Measurements from ENCODE around the gene SGCE. TPM values are rescaled to one million over a fixed set of nuclear protein-coding genes. Genes with fewer than 3 reads are reported as not detected.

SGCE gene
- total RNA-seq, 5 donors from 2014 or later (not counting 1 experiment from before 2014, with no cell fraction given): 0.58 to 2.2 (median 1.9) TPM

GRCh38 chr7:94618126-94618525 is 37.8 kb downstream of the SGCE start:
- H3K9me3 ChIP-seq: no peaks in the 10 kb centered on the region
- Mint-ChIP-seq H3K27me3 (peaks cover 0 to 5% of the 10 kb centered on the region in 2 donors), H3K27ac (no peak overlapping the region), H3K36me3 (no peaks in the 10 kb centered on the region), H3K9me3 (no peaks in the 10 kb centered on the region), H3K4me1 (peaks cover 0 to 8% (median 3%) of the 10 kb centered on the region in 3 donors), H3K4me3 (no peak overlapping the region)
- no peak for DNase-seq
- CTCF ChIA-PET: no interaction called here
- no CpG with 5 or more reads among the region's 1 CpG for WGBS (ENCODE audit: insufficient coverage)
- no peak for ATAC-seq (replicated peaks in 1 of 4)
- H3K27me3 ChIP-seq (replicated peaks in 1 of 2; ENCODE audit: control insufficient read depth in 2 of 2, extremely low read depth in 1 of 2, insufficient read depth in 2 of 2, low read length in 1 of 2): peaks cover 0 to 3% of the 10 kb centered on the region in 2 experiments
- H3K4me1 ChIP-seq (ENCODE audit: control insufficient read depth in 1 of 2, extremely low read depth in 1 of 2, insufficient read depth in 2 of 2, low read length in 2 of 2): no peaks in the 10 kb centered on the region
- no peak overlapping the region for H3K27ac ChIP-seq (ENCODE audit: low read length)
- POLR2A ChIA-PET: no interaction called here
- no peaks in the 10 kb centered on the region for H3K36me3 ChIP-seq (ENCODE audit: control insufficient read depth in 2 of 2, extremely low read depth in 1 of 2, insufficient read depth in 1 of 2, low read length in 1 of 2)
- no peak overlapping the region for H3K4me3 ChIP-seq (ENCODE audit: control insufficient read depth in 1 of 2, extremely low read depth in 1 of 2, low read length in 1 of 2)

GRCh38 chr7:94616855-94617254 is 39.1 kb downstream of the SGCE start:
- Histone ChIP-seq H3K36me3 (ENCODE audit: control insufficient read depth in 2 of 2, extremely low read depth in 1 of 2, insufficient read depth in 1 of 2, low read length in 1 of 2) (no peaks in the 10 kb centered on the region), H3K4me3 (ENCODE audit: control insufficient read depth in 1 of 2, extremely low read depth in 1 of 2, low read length in 1 of 2) (no peak overlapping the region), H3K27ac (ENCODE audit: low read length) (no peak overlapping the region), H3K27me3 (replicated peaks in 1 of 2; ENCODE audit: control insufficient read depth in 2 of 2, extremely low read depth in 1 of 2, insufficient read depth in 2 of 2, low read length in 1 of 2) (peaks cover 0 to 3% of the 10 kb centered on the region in 2 experiments), H3K4me1 (ENCODE audit: control insufficient read depth in 1 of 2, extremely low read depth in 1 of 2, insufficient read depth in 2 of 2, low read length in 2 of 2) (no peaks in the 10 kb centered on the region), H3K9me3 (no peaks in the 10 kb centered on the region)
- Mint-ChIP-seq H3K9me3 (no peaks in the 10 kb centered on the region), H3K27me3 (peaks cover 0 to 5% of the 10 kb centered on the region in 2 donors), H3K27ac (no peak overlapping the region), H3K4me1 (peaks cover 0 to 8% (median 3%) of the 10 kb centered on the region in 3 donors), H3K36me3 (no peaks in the 10 kb centered on the region), H3K4me3 (no peak overlapping the region)
- POLR2A ChIA-PET: no interaction called here
- ATAC-seq (replicated peaks in 1 of 4) (no peak), DNase-seq (no peak)
- no CpG with 5 or more reads among the region's 3 CpGs for WGBS (ENCODE audit: insufficient coverage)
- CTCF ChIA-PET: no interaction called here

DNA sequence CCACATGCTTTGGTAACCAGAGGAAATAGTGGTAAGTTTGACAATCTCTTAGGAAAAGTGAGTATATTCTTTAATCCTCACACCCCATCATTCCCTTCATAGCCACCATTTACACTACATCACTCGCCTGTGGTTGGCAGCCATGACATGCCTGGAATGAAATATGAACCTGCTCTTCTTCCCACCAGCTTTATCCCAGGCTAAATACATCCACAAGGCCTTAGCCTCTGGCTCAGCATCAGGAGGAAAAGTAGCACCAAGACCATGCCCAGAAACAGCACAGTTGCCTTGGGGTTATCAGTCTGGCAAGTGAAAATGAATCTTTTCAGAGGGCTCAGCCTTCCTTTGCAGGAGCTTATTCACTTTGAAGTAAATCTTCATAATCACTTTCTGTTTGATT is 40.3 kb downstream of the SGCE start:
- Mint-ChIP-seq H3K27me3 (peaks cover 0 to 5% of the 10 kb centered on the region in 2 donors), H3K9me3 (no peaks in the 10 kb centered on the region), H3K27ac (no peak overlapping the region), H3K4me3 (no peak overlapping the region), H3K4me1 (peaks cover 0 to 2% (median under 1%) of the 10 kb centered on the region in 3 donors), H3K36me3 (no peaks in the 10 kb centered on the region)
- H3K27me3 ChIP-seq (replicated peaks in 1 of 2; ENCODE audit: control insufficient read depth in 2 of 2, extremely low read depth in 1 of 2, insufficient read depth in 2 of 2, low read length in 1 of 2): peaks cover 0 to 3% of the 10 kb centered on the region in 2 experiments
- no peaks in the 10 kb centered on the region for H3K4me1 ChIP-seq (ENCODE audit: control insufficient read depth in 1 of 2, extremely low read depth in 1 of 2, insufficient read depth in 2 of 2, low read length in 2 of 2)
- ATAC-seq (replicated peaks in 1 of 4) (no peak), DNase-seq (no peak)
- no peak overlapping the region for H3K4me3 ChIP-seq (ENCODE audit: control insufficient read depth in 1 of 2, extremely low read depth in 1 of 2, low read length in 1 of 2)
- no peaks in the 10 kb centered on the region for H3K9me3 ChIP-seq
- no peak overlapping the region for H3K27ac ChIP-seq (ENCODE audit: low read length)
- no peaks in the 10 kb centered on the region for H3K36me3 ChIP-seq (ENCODE audit: control insufficient read depth in 2 of 2, extremely low read depth in 1 of 2, insufficient read depth in 1 of 2, low read length in 1 of 2)
- ChIA-PET POLR2A (no interaction called here), CTCF (no interaction called here)
- no CpG with 5 or more reads among the region's 1 CpG for WGBS (ENCODE audit: insufficient coverage)

- H3K4me1 Mint-ChIP-seq: no peaks in the 10 kb centered on the region
- H3K9me3 Mint-ChIP-seq: peaks cover 0 to 15% (median 5%) of the 10 kb centered on the region in 3 donors
- ChIA-PET CTCF (no interaction called here), POLR2A (no interaction called here)
- Histone ChIP-seq H3K4me1 (ENCODE audit: control insufficient read depth in 1 of 2, extremely low read depth in 1 of 2, insufficient read depth in 2 of 2, low read length in 2 of 2) (no peaks in the 10 kb centered on the region), H3K27ac (ENCODE audit: low read length) (no peak overlapping the region), H3K36me3 (ENCODE audit: control insufficient read depth in 2 of 2, extremely low read depth in 1 of 2, insufficient read depth in 1 of 2, low read length in 1 of 2) (no peaks in the 10 kb centered on the region), H3K9me3 (no peaks in the 10 kb centered on the region), H3K27me3 (replicated peaks in 1 of 2; ENCODE audit: control insufficient read depth in 2 of 2, extremely low read depth in 1 of 2, insufficient read depth in 2 of 2, low read length in 1 of 2) (peaks cover 0 to 3% of the 10 kb centered on the region in 2 experiments), H3K4me3 (ENCODE audit: control insufficient read depth in 1 of 2, extremely low read depth in 1 of 2, low read length in 1 of 2) (no peak overlapping the region)
- no peak overlapping the region for H3K27ac Mint-ChIP-seq
- peaks cover 0 to 8% of the 10 kb centered on the region in 2 donors for H3K27me3 Mint-ChIP-seq
- no peaks in the 10 kb centered on the region for H3K36me3 Mint-ChIP-seq
- ATAC-seq (replicated peaks in 1 of 4) (no peak), DNase-seq (no peak)
- no peak overlapping the region for H3K4me3 Mint-ChIP-seq
These were observed 43.3 kb downstream of the SGCE start for GRCh38 chr7:94612661-94613060.

- Histone ChIP-seq H3K9me3 (no peaks in the 10 kb centered on the region), H3K4me3 (ENCODE audit: control insufficient read depth in 1 of 2, extremely low read depth in 1 of 2, low read length in 1 of 2) (no peak overlapping the region), H3K27ac (ENCODE audit: low read length) (no peak overlapping the region), H3K36me3 (ENCODE audit: control insufficient read depth in 2 of 2, extremely low read depth in 1 of 2, insufficient read depth in 1 of 2, low read length in 1 of 2) (no peaks in the 10 kb centered on the region), H3K27me3 (replicated peaks in 1 of 2; ENCODE audit: control insufficient read depth in 2 of 2, extremely low read depth in 1 of 2, insufficient read depth in 2 of 2, low read length in 1 of 2) (peaks cover 0 to 3% of the 10 kb centered on the region in 2 experiments), H3K4me1 (ENCODE audit: control insufficient read depth in 1 of 2, extremely low read depth in 1 of 2, insufficient read depth in 2 of 2, low read length in 2 of 2) (no peaks in the 10 kb centered on the region)
- Mint-ChIP-seq H3K4me3 (no peak overlapping the region), H3K4me1 (no peaks in the 10 kb centered on the region), H3K27me3 (peaks cover 0 to 8% of the 10 kb centered on the region in 2 donors), H3K27ac (no peak overlapping the region), H3K36me3 (peaks cover under 1% of the 10 kb centered on the region), H3K9me3 (peaks cover under 1 to 18% (median 5%) of the 10 kb centered on the region in 3 donors)
- ChIA-PET CTCF (no interaction called here), POLR2A (no interaction called here)
- DNase-seq (no peak), ATAC-seq (replicated peaks in 1 of 4) (no peak)
- WGBS (ENCODE audit: insufficient coverage): no CpG with 5 or more reads among the region's 1 CpG
These were observed 43.7 kb downstream of the SGCE start for GRCh38 chr7:94612253-94612652.

- H3K27ac ChIP-seq (ENCODE audit: low read length): no peak overlapping the region
- ATAC-seq (replicated peaks in 1 of 4) (no peak), DNase-seq (no peak)
- H3K4me3 ChIP-seq (ENCODE audit: control insufficient read depth in 1 of 2, extremely low read depth in 1 of 2, low read length in 1 of 2): no peak overlapping the region
- CTCF ChIA-PET: no interaction called here
- Mint-ChIP-seq H3K9me3 (peaks cover 8 to 31% (median 9%) of the 10 kb centered on the region in 3 donors), H3K27ac (no peak overlapping the region), H3K36me3 (peaks cover 4% of the 10 kb centered on the region), H3K27me3 (peaks cover 2 to 8% of the 10 kb centered on the region in 2 donors), H3K4me3 (no peak overlapping the region), H3K4me1 (no peaks in the 10 kb centered on the region)
- no peaks in the 10 kb centered on the region for H3K9me3 ChIP-seq
- POLR2A ChIA-PET: no interaction called here
- no peaks in the 10 kb centered on the region for H3K36me3 ChIP-seq (ENCODE audit: control insufficient read depth in 2 of 2, extremely low read depth in 1 of 2, insufficient read depth in 1 of 2, low read length in 1 of 2)
- no peaks in the 10 kb centered on the region for H3K27me3 ChIP-seq (replicated peaks in 1 of 2; ENCODE audit: control insufficient read depth in 2 of 2, extremely low read depth in 1 of 2, insufficient read depth in 2 of 2, low read length in 1 of 2)
- no CpG with 5 or more reads among the region's 2 CpGs for WGBS (ENCODE audit: insufficient coverage)
- no peaks in the 10 kb centered on the region for H3K4me1 ChIP-seq (ENCODE audit: control insufficient read depth in 1 of 2, extremely low read depth in 1 of 2, insufficient read depth in 2 of 2, low read length in 2 of 2)
These were observed 46.4 kb downstream of the SGCE start for GRCh38 chr7:94609561-94609960.

GRCh38 chr7:94605031-94605430 is 50.9 kb downstream of the SGCE start:
- no peak overlapping the region for H3K4me3 ChIP-seq (ENCODE audit: control insufficient read depth in 1 of 2, extremely low read depth in 1 of 2, low read length in 1 of 2)
- peaks cover 9% of the 10 kb centered on the region for H3K36me3 Mint-ChIP-seq
- H3K27me3 Mint-ChIP-seq: peaks cover 2 to 3% of the 10 kb centered on the region in 2 donors
- H3K4me1 Mint-ChIP-seq: no peaks in the 10 kb centered on the region
- CTCF ChIA-PET: no interaction called here
- H3K36me3 ChIP-seq (ENCODE audit: control insufficient read depth in 2 of 2, extremely low read depth in 1 of 2, insufficient read depth in 1 of 2, low read length in 1 of 2): no peaks in the 10 kb centered on the region
- peaks cover 7 to 27% (median 9%) of the 10 kb centered on the region in 3 donors for H3K9me3 Mint-ChIP-seq
- no peaks in the 10 kb centered on the region for H3K9me3 ChIP-seq
- H3K27ac ChIP-seq (ENCODE audit: low read length): no peak overlapping the region
- ATAC-seq (replicated peaks in 1 of 4) (no peak), DNase-seq (no peak)
- H3K4me1 ChIP-seq (ENCODE audit: control insufficient read depth in 1 of 2, extremely low read depth in 1 of 2, insufficient read depth in 2 of 2, low read length in 2 of 2): no peaks in the 10 kb centered on the region
- H3K27me3 ChIP-seq (replicated peaks in 1 of 2; ENCODE audit: control insufficient read depth in 2 of 2, extremely low read depth in 1 of 2, insufficient read depth in 2 of 2, low read length in 1 of 2): no peaks in the 10 kb centered on the region
- no peak overlapping the region for H3K27ac Mint-ChIP-seq
- no peak overlapping the region for H3K4me3 Mint-ChIP-seq
- POLR2A ChIA-PET: no interaction called here
- no CpG with 5 or more reads among the region's 1 CpG for WGBS (ENCODE audit: insufficient coverage)

Measured in T-cell (primary cell).